ENCODE results near the gene NTMT1.

DNA sequence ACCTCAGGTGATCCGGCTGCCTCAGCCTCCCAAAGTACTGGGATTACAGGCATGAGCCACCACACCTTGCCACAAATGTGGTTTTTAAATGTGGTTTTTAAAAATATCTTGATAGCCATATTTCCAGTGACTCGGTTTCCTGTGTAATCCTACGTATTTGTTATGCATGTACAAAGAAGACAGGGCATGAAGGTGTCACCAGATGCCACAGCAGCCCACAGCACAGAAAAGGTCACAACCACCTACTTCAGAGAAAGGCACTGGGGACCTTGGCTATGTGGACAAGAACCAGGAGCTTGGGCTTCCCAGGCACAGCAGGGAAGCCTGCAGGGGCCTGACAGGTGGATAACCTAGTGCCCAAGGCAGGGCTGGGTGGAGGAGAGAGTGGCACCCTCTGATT lies 43.1 kb upstream of the NTMT1 start:
- no peak for TF ChIP-seq POLR2A (IDR thresholded peaks at IDR 0.05)
- TF ChIP-seq CTCF (IDR thresholded peaks at IDR 0.05 in 8 of 11, conservative IDR thresholded peaks at IDR 0.05 in 3 of 11), result no peak
- TF ChIP-seq POLR2AphosphoS5 (IDR thresholded peaks at IDR 0.05), result no peak

Data from spleen (tissue), 7 donors.